GM23248 (cell line): ENCODE measurements around the gene ZNHIT1.

Experiments used
- EZH2 ChIP-seq: fragments of 200-600 bp; sonication (generic); IDR thresholded peaks from 2 replicates; pipeline ENCODE4 v1.6.1; 2018; ENCODE audit warnings: antibody characterized with exemption, mild to moderate bottlenecking; ENCODE audit not compliant: insufficient read depth, poor library complexity, severe bottlenecking
- EZH2phosphoT487 ChIP-seq: fragments of 200-600 bp; sonication (generic); IDR thresholded peaks from 2 replicates; pipeline ENCODE4 v1.6.1; 2018; ENCODE audit warnings: antibody characterized with exemption, moderate library complexity, mild to moderate bottlenecking, low read depth; ENCODE audit not compliant: insufficient read depth

- TF ChIP-seq EZH2 = peak; percentile 62
- no peak for TF ChIP-seq EZH2phosphoT487
Measured at GRCh38 chr7:101172854-101173751, 44.9 kb upstream of the ZNHIT1 start.
